Measurements from ENCODE around the gene VWA3A.

GRCh38 chr16:22130528-22130927, 38.2 kb downstream of the VWA3A start:
- TF ChIP-seq CTCF (IDR thresholded peaks at IDR 0.05) (no peak), POLR2A (IDR thresholded peaks at IDR 0.05) (no peak)
